ENCODE results near the gene RNASEH1. TPM values are rescaled to one million over a fixed set of nuclear protein-coding genes. Genes with fewer than 3 reads are reported as not detected.

Gene RNASEH1
- total and polyA plus RNA-seq, 10 of the 15 experiments (the other 5 are each of a cell fraction or from before 2014, with no cell fraction given), result 18.2 to 68.5 (median 28.2) TPM

- TF ChIP-seq ZNF592 (IDR thresholded peaks at IDR 0.05) (no peak), RELB (IDR thresholded peaks at IDR 0.05; ENCODE audit: low read depth) (no peak), NR2F1 (conservative IDR thresholded peaks at IDR 0.05) (no peak), HDGF (IDR thresholded peaks at IDR 0.05) (no peak), CREB1 (IDR thresholded peaks at IDR 0.05; ENCODE audit: low read depth) (no peak), PKNOX1 (IDR thresholded peaks at IDR 0.05) (no peak), ZNF274 (IDR thresholded peaks at IDR 0.05; ENCODE audit: insufficient read depth, insufficient read length) (no peak)
Observed at GRCh38 chr2:3503046-3503445, 55.1 kb downstream of the RNASEH1 start (continued).
